GM12872 (cell line): ENCODE results near the gene SND1.

Experiments used
- CTCF ChIP-seq: IDR thresholded peaks from 3 replicates; pipeline ENCODE4 v1.5.1; 2011; ENCODE audit warnings: low read depth, mild to moderate bottlenecking, low read length, moderate library complexity; ENCODE audit not compliant: insufficient read depth

The SND1 gene

GRCh38 chr7:127914693-127915092, 262.7 kb downstream of the SND1 start:
- no peak for TF ChIP-seq CTCF

DNA sequence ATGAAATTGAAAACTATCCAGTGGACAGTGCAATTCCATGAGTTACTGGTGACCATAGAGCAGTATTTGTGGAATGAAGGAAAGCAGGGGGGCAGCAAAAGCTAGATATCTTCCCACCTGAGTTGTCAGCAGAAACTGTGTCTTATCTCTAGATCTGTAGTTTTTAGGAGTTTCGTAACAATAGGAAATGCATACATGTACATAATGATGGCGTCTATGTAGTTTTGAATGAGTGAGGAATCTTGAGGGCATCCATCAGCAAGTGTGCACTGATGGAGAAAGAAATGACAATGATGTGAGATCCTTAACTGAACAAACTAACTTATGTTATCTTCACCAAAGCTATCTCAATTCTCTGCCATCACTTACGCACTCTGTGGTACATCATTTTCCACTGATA, 264.7 kb downstream of the SND1 start:
- TF ChIP-seq CTCF, result no peak

- TF ChIP-seq CTCF, result no peak
Observed at GRCh38 chr7:127918130-127918529, 266.1 kb downstream of the SND1 start.

GRCh38 chr7:127920787-127921438, 268.9 kb downstream of the SND1 start:
- no peak for TF ChIP-seq CTCF

- no peak for TF ChIP-seq CTCF
Observed at GRCh38 chr7:127922656-127923055, 270.7 kb downstream of the SND1 start.

DNA sequence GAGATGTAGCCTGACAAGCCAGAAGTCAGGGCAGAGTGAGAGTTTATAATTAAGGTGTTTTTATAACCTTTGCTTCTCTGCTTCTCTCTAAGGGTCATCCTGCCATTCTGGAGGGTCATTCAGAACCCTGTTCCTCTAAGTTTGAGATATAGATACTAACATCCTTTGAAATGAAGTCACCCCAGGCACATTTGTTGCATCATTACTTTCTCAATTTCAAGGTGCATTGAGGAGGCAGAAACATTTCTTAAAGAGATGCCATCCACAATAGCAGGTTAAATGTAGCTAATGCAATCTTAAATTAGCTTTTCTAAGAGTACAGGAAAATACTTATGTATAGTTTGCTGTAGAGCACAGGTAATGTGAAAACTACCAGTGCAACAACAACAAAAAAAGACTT, 272.9 kb downstream of the SND1 start:
- TF ChIP-seq CTCF, result no peak

- TF ChIP-seq CTCF, result no peak
Observed at GRCh38 chr7:127927348-127927696, 275.3 kb downstream of the SND1 start.
